PFSK-1 (cell line): ENCODE measurements around the gene BBS12.

ENCODE experiments used
- FOXP2 ChIP-seq: optimal IDR thresholded peaks from 2 replicates; pipeline ENCODE3; 2011; ENCODE audit warnings: borderline replicate concordance, control low read depth, inconsistent platforms; ENCODE audit not compliant: insufficient read depth; ENCODE audit errors: extremely low read length, extremely low read depth
- POLR2AphosphoS5 ChIP-seq: IDR thresholded peaks from 2 replicates; pipeline ENCODE4 v1.6.1; 2012; ENCODE audit warnings: low read depth, mild to moderate bottlenecking, control low read depth, low read length, moderate library complexity
- SIN3A ChIP-seq: IDR thresholded peaks from 2 replicates; pipeline ENCODE4 v1.6.1; 2012; ENCODE audit warnings: mild to moderate bottlenecking, low read length, moderate library complexity, borderline replicate concordance; ENCODE audit not compliant: insufficient read depth
- TAF1 ChIP-seq: IDR thresholded peaks from 2 replicates; pipeline ENCODE4 v1.6.1; 2012; ENCODE audit warnings: low read length, control low read depth, borderline replicate concordance; ENCODE audit not compliant: insufficient read depth

- no peak for TF ChIP-seq POLR2AphosphoS5
- no peak for TF ChIP-seq FOXP2
- TF ChIP-seq SIN3A, result no peak
- no peak for TF ChIP-seq TAF1
Measured at GRCh38 chr4:122718281-122718680, 14.2 kb upstream of the BBS12 start.
